Amniotic stem cell (primary cell): ENCODE measurements around the gene SUPT6H.

ENCODE experiments used
- DNase-seq: peaks from one replicate; lab custom pipeline; 2025; lab: John Stamatoyannopoulos, UW

The SUPT6H gene

GRCh38 chr17:28751600-28752366 is 89.8 kb downstream of the SUPT6H start:
- no peak for DNase-seq
